SJSA1 (cell line): ENCODE measurements around the gene PDE10A. TPM values are rescaled to one million over a fixed set of nuclear protein-coding genes. Genes with fewer than 3 reads are reported as not detected.

Experiments used
- DNase-seq, 2 experiments: peaks; one replicate each; pipeline ENCODE4 v3.0.0-alpha.2; 2015 to 2020; ENCODE audit warnings: low spot score in 2 of 2, low read depth in 1 of 2
- H3K27ac ChIP-seq: fragments of 250-450 bp; sonication (Bioruptor Pico); 2 replicates; pipeline ENCODE4 v1.5.1; 2020; ENCODE audit warnings: mild to moderate bottlenecking, moderate library complexity
- H3K27me3 ChIP-seq: fragments of 250-450 bp; sonication (Bioruptor Pico); replicated peaks from 2 replicates; pipeline ENCODE4 v1.5.1; 2020; ENCODE audit warnings: mild to moderate bottlenecking, moderate library complexity
- H3K36me3 ChIP-seq: fragments of 250-450 bp; sonication (Bioruptor Pico); 2 replicates; pipeline ENCODE4 v1.5.1; 2020; ENCODE audit warnings: mild to moderate bottlenecking
- H3K4me1 ChIP-seq: fragments of 250-450 bp; sonication (Bioruptor Pico); replicated peaks from 2 replicates; pipeline ENCODE4 v1.6.1; 2021; ENCODE audit warnings: mild to moderate bottlenecking
- H3K4me3 ChIP-seq: fragments of 250-450 bp; sonication (Bioruptor Pico); 2 replicates; pipeline ENCODE4 v1.5.1; 2020; ENCODE audit warnings: mild to moderate bottlenecking
- H3K9me3 ChIP-seq: fragments of 250-450 bp; sonication (Bioruptor Pico); replicated peaks from 2 replicates; pipeline ENCODE4 v1.5.1; 2020; ENCODE audit warnings: mild to moderate bottlenecking
- total RNA-seq: library from RNA; depleted of rRNA; stranded (reverse); fragments of >200 nt; shearing (Covaris generic); gene quantifications from 2 replicates; pipeline ENCODE4 v1.2.3, GENCODE V29; 2014

PDE10A gene
- total RNA-seq, 1 experiment from 2014 or later, result 2.4 TPM

DNA sequence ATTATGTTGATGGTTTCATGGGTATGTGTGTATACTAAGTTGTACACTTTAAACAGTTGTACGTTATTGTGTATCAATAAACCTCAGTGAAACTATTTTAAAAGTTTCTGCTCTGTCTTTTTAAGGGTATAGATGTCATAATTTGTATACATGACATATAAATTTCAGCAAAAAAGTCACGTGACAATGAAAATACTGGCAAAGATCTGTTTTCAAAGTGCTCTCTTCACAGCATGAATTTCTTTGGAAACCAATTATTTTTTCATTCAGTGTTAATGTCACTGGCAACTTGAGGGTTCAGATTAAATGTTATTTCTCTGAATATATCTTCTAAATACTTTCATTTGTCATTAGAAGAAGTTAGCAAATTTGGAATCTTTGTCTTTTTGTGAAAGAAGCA is 261.9 kb downstream of the PDE10A start:
- H3K4me1 ChIP-seq, result no peaks in the 10 kb centered on the region
- no peak overlapping the region for H3K27ac ChIP-seq
- no peak for DNase-seq
- no peaks in the 10 kb centered on the region for H3K27me3 ChIP-seq
- H3K4me3 ChIP-seq, result no peak overlapping the region
- H3K9me3 ChIP-seq, result no peaks in the 10 kb centered on the region
- H3K36me3 ChIP-seq, result no peaks in the 10 kb centered on the region

GRCh38 chr6:165390475-165390874 is 272.6 kb downstream of the PDE10A start:
- Histone ChIP-seq H3K27me3 (no peaks in the 10 kb centered on the region), H3K27ac (no peak overlapping the region), H3K9me3 (no peaks in the 10 kb centered on the region)

DNA sequence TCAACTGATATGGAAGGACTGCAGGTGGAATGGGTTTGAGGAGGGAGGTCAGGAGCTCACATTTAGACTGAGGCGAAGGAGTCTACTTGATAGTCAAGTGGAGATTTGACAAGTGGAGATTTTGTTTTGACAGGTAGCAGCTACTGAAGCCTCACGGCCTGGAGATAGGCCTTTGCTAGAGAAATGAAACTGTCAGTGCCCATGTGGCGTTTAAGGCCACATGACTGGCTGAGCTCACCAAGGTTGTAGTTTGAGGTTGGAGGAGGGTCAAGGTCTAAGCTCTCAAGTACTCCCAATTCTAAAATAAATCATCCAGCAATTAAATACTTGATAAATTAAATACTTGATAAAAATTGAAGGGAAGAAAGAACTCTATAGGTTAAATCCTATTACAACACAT is 273.5 kb downstream of the PDE10A start:
- Histone ChIP-seq H3K9me3 (no peaks in the 10 kb centered on the region), H3K27me3 (no peaks in the 10 kb centered on the region), H3K4me3 (no peak overlapping the region), H3K36me3 (no peaks in the 10 kb centered on the region), H3K27ac (no peak overlapping the region), H3K4me1 (no peaks in the 10 kb centered on the region)
- DNase-seq, result no peak

More at GRCh38 chr6:165390475-165390874, 272.6 kb downstream of the PDE10A start:
- Histone ChIP-seq H3K4me1 (no peaks in the 10 kb centered on the region), H3K4me3 (no peak overlapping the region), H3K36me3 (no peaks in the 10 kb centered on the region)
- DNase-seq, result no peak

DNA sequence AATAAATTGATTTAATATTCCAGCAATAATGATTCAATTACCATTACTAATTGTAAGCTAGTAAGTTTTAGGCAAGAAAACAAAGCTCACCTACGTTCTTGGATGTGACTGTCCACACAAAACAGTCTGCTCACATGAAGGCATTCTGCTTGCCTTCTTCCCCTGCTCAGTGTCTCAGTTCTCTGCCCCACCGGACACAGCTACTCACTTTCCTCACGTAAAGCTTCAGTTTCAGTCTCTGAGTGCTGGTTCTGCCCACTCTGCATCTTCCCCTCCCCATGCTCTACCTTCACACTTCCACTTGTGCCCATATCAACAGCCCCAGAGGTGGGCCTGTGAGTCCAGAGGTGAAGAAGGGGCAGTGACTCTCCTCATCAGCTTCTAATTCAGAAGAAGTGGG is 279.7 kb downstream of the PDE10A start:
- Histone ChIP-seq H3K4me3 (no peak overlapping the region), H3K27ac (no peak overlapping the region), H3K9me3 (no peaks in the 10 kb centered on the region; the same call in 1 of the 2 replicates), H3K4me1 (no peaks in the 10 kb centered on the region), H3K36me3 (no peaks in the 10 kb centered on the region), H3K27me3 (no peaks in the 10 kb centered on the region)
- no peak for DNase-seq

- H3K27me3 ChIP-seq, result no peaks in the 10 kb centered on the region
- no peak overlapping the region for H3K27ac ChIP-seq
- H3K4me3 ChIP-seq, result no peak overlapping the region
- H3K36me3 ChIP-seq, result no peaks in the 10 kb centered on the region
- no peak for DNase-seq
- no peaks in the 10 kb centered on the region for H3K4me1 ChIP-seq
- H3K9me3 ChIP-seq, result no peaks in the 10 kb centered on the region
Measured at GRCh38 chr6:165376100-165376499, 286.9 kb downstream of the PDE10A start.

GRCh38 chr6:165365371-165365770 is 297.7 kb downstream of the PDE10A start:
- Histone ChIP-seq H3K4me3 (no peak overlapping the region), H3K9me3 (no peaks in the 10 kb centered on the region), H3K27me3 (no peaks in the 10 kb centered on the region), H3K36me3 (no peaks in the 10 kb centered on the region), H3K27ac (no peak overlapping the region), H3K4me1 (no peaks in the 10 kb centered on the region)
- no peak for DNase-seq

DNA sequence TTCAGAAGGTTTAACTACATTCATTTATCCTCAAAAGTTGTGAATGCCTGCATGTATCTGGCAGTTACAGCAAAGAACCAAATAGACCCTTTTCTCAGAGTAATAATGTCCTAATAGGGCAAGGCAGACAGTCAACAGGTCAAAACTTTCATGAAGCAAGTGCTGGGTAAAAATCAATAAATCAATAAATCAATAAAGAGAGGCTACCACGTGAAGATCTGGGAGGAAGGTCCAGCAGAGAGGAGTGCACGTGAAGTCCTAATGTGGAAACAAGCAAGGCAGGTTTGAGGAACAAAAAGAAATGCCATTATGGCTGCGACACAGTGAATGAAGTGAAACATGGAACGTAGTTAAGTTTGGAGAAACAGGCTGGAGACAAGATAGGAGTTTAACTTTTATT is 317.3 kb downstream of the PDE10A start:
- H3K27me3 ChIP-seq, result no peaks in the 10 kb centered on the region
- H3K9me3 ChIP-seq, result no peaks in the 10 kb centered on the region
- H3K4me3 ChIP-seq, result no peak overlapping the region
- no peak overlapping the region for H3K27ac ChIP-seq
- no peaks in the 10 kb centered on the region for H3K36me3 ChIP-seq
- H3K4me1 ChIP-seq, result no peaks in the 10 kb centered on the region
- no peak for DNase-seq

GRCh38 chr6:165340532-165340931 is 322.5 kb downstream of the PDE10A start:
- Histone ChIP-seq H3K4me3 (no peak overlapping the region), H3K27ac (no peak overlapping the region), H3K36me3 (no peaks in the 10 kb centered on the region), H3K9me3 (no peaks in the 10 kb centered on the region), H3K27me3 (no peaks in the 10 kb centered on the region), H3K4me1 (no peaks in the 10 kb centered on the region)
- DNase-seq, result no peak

- Histone ChIP-seq H3K4me3 (no peak overlapping the region), H3K4me1 (no peaks in the 10 kb centered on the region), H3K27me3 (no peaks in the 10 kb centered on the region), H3K27ac (no peak overlapping the region), H3K9me3 (peaks cover under 1% of the 10 kb centered on the region; the same call in 1 of the 2 replicates), H3K36me3 (no peaks in the 10 kb centered on the region)
- DNase-seq, result no peak
Measured at GRCh38 chr6:165325609-165326008, 337.4 kb downstream of the PDE10A start.

DNA sequence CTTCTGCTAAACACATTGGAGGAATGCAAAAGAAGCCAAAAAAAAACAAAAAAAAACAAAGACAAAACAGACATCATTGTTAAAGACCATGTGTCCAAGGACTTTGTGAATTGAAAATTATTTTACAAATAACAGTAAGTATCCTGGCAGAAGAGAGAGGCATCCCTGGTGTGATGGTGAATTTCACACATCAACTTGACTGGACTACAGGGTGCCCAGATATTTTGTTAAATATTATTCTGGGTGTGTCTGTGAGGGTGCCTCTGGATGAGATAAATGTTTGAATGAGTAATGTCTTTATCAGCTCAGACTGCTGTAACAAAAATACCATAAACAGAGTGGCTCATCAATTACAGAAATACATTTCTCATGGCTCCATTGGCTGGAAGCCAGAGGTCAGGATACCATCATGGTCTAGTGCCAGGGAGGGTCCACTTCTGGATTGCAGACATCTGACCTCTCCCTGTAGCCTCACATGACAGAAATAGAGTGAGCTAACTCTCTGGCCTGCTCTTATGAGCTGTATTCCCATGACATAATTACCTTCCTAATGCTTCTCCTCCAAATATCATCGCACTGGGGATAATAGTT is 341.4 kb downstream of the PDE10A start:
- Histone ChIP-seq H3K27me3 (no peaks in the 10 kb centered on the region), H3K9me3 (peaks cover 4% of the 10 kb centered on the region; the same call in 1 of the 2 replicates), H3K36me3 (no peaks in the 10 kb centered on the region), H3K27ac (no peak overlapping the region), H3K4me1 (no peaks in the 10 kb centered on the region), H3K4me3 (no peak overlapping the region)
- no peak for DNase-seq

DNA sequence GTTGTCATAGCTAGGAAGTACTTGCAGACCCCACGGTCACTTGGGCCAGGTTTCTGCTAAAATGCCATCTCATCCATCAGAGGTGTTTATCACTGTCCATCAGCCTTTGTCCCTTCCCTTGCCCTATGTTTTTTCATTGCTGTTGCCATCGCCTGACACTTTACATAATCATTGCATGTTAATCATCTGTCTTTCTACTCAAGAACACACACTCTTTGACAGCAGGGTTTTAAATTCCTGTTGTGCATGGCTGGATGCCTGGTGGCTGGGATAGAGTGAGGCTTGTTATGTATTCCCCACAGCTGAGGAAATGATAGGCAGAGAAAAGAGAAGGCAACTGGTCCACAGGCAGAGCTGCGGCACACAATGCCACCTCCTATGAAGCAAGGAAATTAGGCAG is 341.9 kb downstream of the PDE10A start:
- H3K36me3 ChIP-seq, result no peaks in the 10 kb centered on the region
- no peaks in the 10 kb centered on the region for H3K4me1 ChIP-seq
- H3K27ac ChIP-seq, result no peak overlapping the region
- H3K9me3 ChIP-seq, result peaks cover 4% of the 10 kb centered on the region; the same call in 1 of the 2 replicates
- H3K4me3 ChIP-seq, result no peak overlapping the region
- no peaks in the 10 kb centered on the region for H3K27me3 ChIP-seq
- no peak for DNase-seq

GRCh38 chr6:165317723-165318122 is 345.3 kb downstream of the PDE10A start:
- Histone ChIP-seq H3K4me1 (no peaks in the 10 kb centered on the region), H3K4me3 (no peak overlapping the region), H3K9me3 (peaks cover 4% of the 10 kb centered on the region; the same call in 1 of the 2 replicates), H3K27me3 (no peaks in the 10 kb centered on the region), H3K36me3 (no peaks in the 10 kb centered on the region), H3K27ac (no peak overlapping the region)
- no peak for DNase-seq

GRCh38 chr6:165308926-165309731 is 353.9 kb downstream of the PDE10A start, which contains the start of gene C6orf118:
Gene C6orf118 (minus strand): TSS chr6:165309605. CDS start chr6:165309586, 19 bp downstream.
- H3K27ac ChIP-seq, result no peak within 1 kb of the TSS
- no peaks in the 10 kb centered on the region; the same call in 1 of the 2 replicates for H3K27me3 ChIP-seq
- peak within 1 kb of the TSS; percentile 32 for H3K4me3 ChIP-seq
- H3K4me1 ChIP-seq, result peaks cover 5% of the 10 kb centered on the region; the same call in 1 of the 2 replicates
- H3K36me3 ChIP-seq, result no peaks in the 10 kb centered on the region
- DNase-seq, result peak; percentile 36 to 60
- no peaks in the 10 kb centered on the region for H3K9me3 ChIP-seq

DNA sequence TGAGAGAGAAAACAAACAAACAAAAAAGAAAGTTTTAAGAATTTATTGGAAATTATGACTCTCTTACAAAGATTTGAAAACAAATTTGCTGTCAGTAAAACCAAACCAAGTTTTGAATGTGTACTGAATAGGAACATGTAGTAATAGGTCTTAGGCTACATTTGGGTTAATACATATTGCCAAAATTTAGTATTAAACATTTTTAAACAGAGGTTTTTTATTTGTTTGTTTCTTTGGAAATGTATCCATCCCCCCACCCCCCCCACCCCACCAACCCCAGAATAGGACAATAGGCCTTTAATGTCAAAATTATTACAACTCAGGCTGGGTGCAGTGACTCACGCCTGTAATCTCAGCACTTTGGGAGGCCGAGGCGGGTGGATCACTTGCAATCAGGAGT is 356.1 kb downstream of the PDE10A start:
- no peak for DNase-seq

More for the DNA sequence above, 356.1 kb downstream of the PDE10A start:
- H3K4me1 ChIP-seq, result peaks cover 5% of the 10 kb centered on the region; the same call in 1 of the 2 replicates
- no peaks in the 10 kb centered on the region for H3K9me3 ChIP-seq
- H3K27ac ChIP-seq, result no peak overlapping the region
- H3K4me3 ChIP-seq, result no peak overlapping the region
- H3K27me3 ChIP-seq, result no peaks in the 10 kb centered on the region; the same call in 1 of the 2 replicates
- H3K36me3 ChIP-seq, result no peaks in the 10 kb centered on the region
